ENCODE data around the gene SNAP29.
A peak's percentile ranks its signal among the peaks of the same experiment; 100 is the strongest.
"Not testable (repeated sequence)": the region's sequence is repeated elsewhere in the genome, so short reads cannot be mapped to it uniquely, and the experiment has no call there.

The SNAP29 gene

GRCh38 chr22:20867179-20868024 is 8.6 kb downstream of the SNAP29 start:
- DNase-seq (ENCODE audit: low read depth): no peak

GRCh38 chr22:20868025-20868962 is 9.5 kb downstream of the SNAP29 start:
- DNase-seq (ENCODE audit: low read depth): no peak

GRCh38 chr22:20869234-20869633 is 10.4 kb downstream of the SNAP29 start:
- no peak for DNase-seq (ENCODE audit: low read depth)

GRCh38 chr22:20873214-20873613 is 14.4 kb downstream of the SNAP29 start:
- DNase-seq (ENCODE audit: low read depth): no peak

- no peak for DNase-seq (ENCODE audit: low read depth)
Observed at GRCh38 chr22:20875296-20875695, 16.5 kb downstream of the SNAP29 start.

- no peak for DNase-seq (ENCODE audit: low read depth)
Observed at GRCh38 chr22:20877715-20878114, 18.9 kb downstream of the SNAP29 start.

- no peak for DNase-seq (ENCODE audit: low read depth)
Observed at GRCh38 chr22:20881231-20881630, 22.4 kb downstream of the SNAP29 start.

- no peak for DNase-seq (ENCODE audit: low read depth)
Observed at GRCh38 chr22:20881869-20882815, 23.3 kb downstream of the SNAP29 start.

GRCh38 chr22:20882855-20883254 is 24.0 kb downstream of the SNAP29 start:
- DNase-seq (ENCODE audit: low read depth): no peak

GRCh38 chr22:20884454-20884853 is 25.6 kb downstream of the SNAP29 start:
- no peak for DNase-seq (ENCODE audit: low read depth)

GRCh38 chr22:20885017-20885556 is 26.3 kb downstream of the SNAP29 start:
- no peak for DNase-seq (ENCODE audit: low read depth)

- DNase-seq (ENCODE audit: low read depth): peak; percentile 4
Observed at GRCh38 chr22:20885557-20886323, 26.9 kb downstream of the SNAP29 start.

GRCh38 chr22:20887375-20887774 is 28.6 kb downstream of the SNAP29 start:
- no peak for DNase-seq (ENCODE audit: low read depth)

GRCh38 chr22:20889025-20889704 is 30.4 kb downstream of the SNAP29 start:
- no peak for DNase-seq (ENCODE audit: low read depth)

GRCh38 chr22:20889904-20890540 is 31.2 kb downstream of the SNAP29 start:
- DNase-seq (ENCODE audit: low read depth): no peak

- DNase-seq (ENCODE audit: low read depth): no peak
Observed at GRCh38 chr22:20890975-20891374, 32.2 kb downstream of the SNAP29 start.

GRCh38 chr22:20897737-20898136 is 38.9 kb downstream of the SNAP29 start:
- not testable (repeated sequence) for DNase-seq (ENCODE audit: low read depth)

GRCh38 chr22:20899827-20900423 is 41.1 kb downstream of the SNAP29 start:
- DNase-seq (ENCODE audit: low read depth): no peak

Data from stimulated activated CD8-positive, alpha-beta memory T cell treated with anti-CD3 and anti-CD28 coated beads, Interleukin-12 subunit alpha, Interleukin-12 subunit beta, amount 100 ng/mL, for 4 hours (primary cell).